Small intestine (tissue), 7 donors: ENCODE results near the gene ATP9A. TPM values are rescaled to one million over a fixed set of nuclear protein-coding genes. Genes with fewer than 3 reads are reported as not detected.
"Not testable (repeated sequence)": the region's sequence is repeated elsewhere in the genome, so short reads cannot be mapped to it uniquely, and the experiment has no call there.

ENCODE experiments used
- DNase-seq, 2 donors: peaks; one replicate each; pipeline versions ENCODE4 v3.0.0 to v3.0.0-alpha.2; 2013
- FAIRE-seq: peaks from 2 replicates; lab custom pipeline; 2012; peaks lifted over from hg19 to GRCh38; lab: Jason Lieb, UNC
- H3K27ac ChIP-seq, 3 donors: one replicate each; pipeline ENCODE4 v1.5.1; 2013; ENCODE audit warnings: low read length in 2 of 3, mild to moderate bottlenecking in 2 of 3, control low read depth in 1 of 3, inconsistent platforms in 1 of 3, low read depth in 1 of 3, moderate library complexity in 1 of 3
- H3K27me3 ChIP-seq, 3 donors: one replicate each; pipeline ENCODE4 v1.6.1; 2013; ENCODE audit warnings: low read length in 3 of 3, inconsistent platforms in 1 of 3; ENCODE audit not compliant: control insufficient read depth in 3 of 3, insufficient read depth in 3 of 3
- H3K36me3 ChIP-seq, 3 donors: one replicate each; pipeline ENCODE4 v1.6.1; 2013; ENCODE audit warnings: low read length in 3 of 3, inconsistent platforms in 1 of 3, low read depth in 1 of 3, mild to moderate bottlenecking in 1 of 3, moderate library complexity in 1 of 3; ENCODE audit not compliant: control insufficient read depth in 3 of 3, insufficient read depth in 2 of 3
- H3K4me1 ChIP-seq, 3 donors: one replicate each; pipeline ENCODE4 v1.6.1; 2013; ENCODE audit warnings: low read length in 2 of 3, inconsistent platforms in 1 of 3, low read depth in 1 of 3, mild to moderate bottlenecking in 1 of 3, moderate library complexity in 1 of 3; ENCODE audit not compliant: control insufficient read depth in 3 of 3, insufficient read depth in 2 of 3
- H3K4me3 ChIP-seq, 3 donors: one replicate each; pipeline ENCODE4 v1.5.1; 2013; ENCODE audit warnings: low read length in 3 of 3, control low read depth in 1 of 3, inconsistent platforms in 1 of 3, low read depth in 1 of 3, mild to moderate bottlenecking in 1 of 3, moderate library complexity in 1 of 3
- H3K9me3 ChIP-seq, 2 donors: one replicate each; pipeline ENCODE4 v1.6.1; 2013; ENCODE audit warnings: low read depth in 1 of 2, low read length in 1 of 2; ENCODE audit not compliant: control insufficient read depth in 2 of 2, insufficient read depth in 1 of 2
- WGBS, 3 donors: extraction: QIAGEN DNeasy Blood & Tissue Kit; methylation state at CpG; one replicate each; pipeline ENCODE4 v1.1.7; 2013; 5-methylcytosine and 5-hydroxymethylcytosine counted together
- polyA plus RNA-seq, 4 donors: library from polyadenylated mRNA; stranded (reverse) in 3 of 4; unstranded in 1 of 4; fragments of 200-250 nt in 3 of 4; fragments of 120-200 nt in 1 of 4; gene quantifications; one replicate each; pipeline versions ENCODE4 v1.2.1 to v1.2.3, GENCODE V29; 2013
- donor health status: healthy with polysubstance abuse.
- donor health status: control.
- donor health status: control.
- donor health status: Bipolar disorder and iron deficiency.
- donor health status: healthy.

The ATP9A gene
- polyA plus RNA-seq, 4 donors: 4.1 to 49.0 (median 10.4) TPM

DNA sequence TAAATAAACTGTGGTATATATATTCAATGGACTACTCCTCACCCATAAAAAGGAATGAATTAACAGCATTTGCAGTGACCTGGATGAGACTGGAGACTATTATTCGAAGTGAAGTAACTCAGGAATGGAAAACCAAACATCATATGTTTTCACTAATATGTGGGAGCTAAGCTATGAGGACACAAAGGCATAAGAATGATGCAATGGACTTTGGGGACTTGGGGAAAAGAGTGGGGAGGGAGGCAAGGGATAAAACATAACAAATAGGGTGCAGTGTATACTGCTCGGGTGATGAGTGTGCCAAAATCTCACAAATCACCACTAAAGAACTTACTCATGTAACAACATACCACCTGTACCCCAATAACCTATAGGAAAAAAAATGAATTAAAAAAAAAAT is 45.2 kb downstream of the ATP9A start:
- H3K4me3 ChIP-seq, DNase-seq, H3K27me3 ChIP-seq, H3K9me3 ChIP-seq, H3K27ac ChIP-seq, FAIRE-seq, H3K4me1 ChIP-seq: not testable (repeated sequence)
- WGBS, 3 donors: 81 to 95% (median 88%) methylated on average over 2 of the region's 2 CpGs
- H3K36me3 ChIP-seq: peaks cover 0 to 37% (median 2%) of the 10 kb centered on the region in 3 donors

GRCh38 chr20:51722246-51722645 is 45.9 kb downstream of the ATP9A start:
- WGBS, 3 donors: 88 to 96% (median 95%) methylated on average over 4 of the region's 4 CpGs
- H3K27me3 ChIP-seq, H3K4me3 ChIP-seq, DNase-seq, H3K9me3 ChIP-seq, FAIRE-seq, H3K27ac ChIP-seq, H3K4me1 ChIP-seq: not testable (repeated sequence)
- H3K36me3 ChIP-seq: peaks cover 0 to 30% (median 2%) of the 10 kb centered on the region in 3 donors

DNA sequence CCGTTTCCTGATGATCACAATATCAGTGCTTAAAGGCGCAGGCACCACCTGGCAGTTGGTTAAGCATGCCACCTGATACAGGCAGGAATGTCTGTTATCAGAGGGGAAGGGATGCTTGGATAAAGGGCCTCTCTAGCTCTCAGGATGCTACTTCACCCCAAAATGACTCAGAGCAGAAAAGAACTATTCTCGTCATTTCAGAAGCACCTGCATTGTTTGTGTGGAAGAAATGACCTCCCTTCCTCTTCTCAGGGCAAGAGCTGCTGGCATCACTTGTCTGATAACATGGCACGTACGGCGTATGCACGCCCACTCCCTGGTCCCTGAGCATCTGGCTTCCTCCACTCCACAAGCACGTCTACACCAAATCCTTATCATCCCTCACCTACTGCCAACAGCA is 47.3 kb downstream of the ATP9A start:
- FAIRE-seq (no peak), DNase-seq (no peak)
- Histone ChIP-seq H3K4me3 (no peak overlapping the region), H3K27ac (no peak overlapping the region), H3K4me1 (no peaks in the 10 kb centered on the region), H3K27me3 (no peaks in the 10 kb centered on the region), H3K36me3 (peaks cover 0 to 26% (median 2%) of the 10 kb centered on the region in 3 donors), H3K9me3 (no peaks in the 10 kb centered on the region)
- 56 to 74% (median 66%) methylated on average over 8 of the region's 8 CpGs for WGBS, 3 donors

DNA sequence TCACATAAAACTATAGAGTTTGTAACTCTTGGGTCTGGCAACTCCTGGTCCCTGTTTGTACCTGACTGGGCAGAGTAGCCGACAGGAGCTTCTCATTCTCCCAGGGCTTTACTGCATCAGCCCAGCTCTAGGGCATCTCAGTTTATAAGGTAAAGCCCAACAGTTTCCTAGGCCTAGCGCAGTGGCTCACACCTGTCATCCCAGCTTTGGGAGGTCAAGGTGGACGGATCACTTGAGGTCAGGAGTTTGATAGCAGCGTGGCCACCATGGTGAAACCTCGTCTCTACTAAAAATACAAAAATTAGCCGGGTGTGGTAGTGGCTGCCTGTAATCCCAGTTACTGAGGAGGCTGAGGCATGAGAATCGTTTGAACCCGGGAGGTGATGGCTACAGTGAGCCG is 47.8 kb downstream of the ATP9A start:
- H3K27ac ChIP-seq: no peak overlapping the region
- H3K27me3 ChIP-seq: no peaks in the 10 kb centered on the region
- H3K4me1 ChIP-seq: no peaks in the 10 kb centered on the region
- no peak overlapping the region for H3K4me3 ChIP-seq
- no peak for DNase-seq
- H3K9me3 ChIP-seq: no peaks in the 10 kb centered on the region
- WGBS, 3 donors: 84 to 94% (median 91%) methylated on average over 9 of the region's 9 CpGs
- H3K36me3 ChIP-seq: peaks cover 0 to 26% (median 2%) of the 10 kb centered on the region in 3 donors
- no peak for FAIRE-seq

GRCh38 chr20:51715856-51716185 is 52.4 kb downstream of the ATP9A start:
- Histone ChIP-seq H3K4me3 (no peak overlapping the region), H3K27me3 (no peaks in the 10 kb centered on the region), H3K36me3 (peaks cover 0 to 23% (median 0%) of the 10 kb centered on the region in 3 donors), H3K9me3 (no peaks in the 10 kb centered on the region), H3K27ac (no peak overlapping the region), H3K4me1 (no peaks in the 10 kb centered on the region)
- DNase-seq (no peak), FAIRE-seq (no peak)
- WGBS, 3 donors: 70 to 89% (median 72%) methylated on average over 1 of the region's 1 CpG

DNA sequence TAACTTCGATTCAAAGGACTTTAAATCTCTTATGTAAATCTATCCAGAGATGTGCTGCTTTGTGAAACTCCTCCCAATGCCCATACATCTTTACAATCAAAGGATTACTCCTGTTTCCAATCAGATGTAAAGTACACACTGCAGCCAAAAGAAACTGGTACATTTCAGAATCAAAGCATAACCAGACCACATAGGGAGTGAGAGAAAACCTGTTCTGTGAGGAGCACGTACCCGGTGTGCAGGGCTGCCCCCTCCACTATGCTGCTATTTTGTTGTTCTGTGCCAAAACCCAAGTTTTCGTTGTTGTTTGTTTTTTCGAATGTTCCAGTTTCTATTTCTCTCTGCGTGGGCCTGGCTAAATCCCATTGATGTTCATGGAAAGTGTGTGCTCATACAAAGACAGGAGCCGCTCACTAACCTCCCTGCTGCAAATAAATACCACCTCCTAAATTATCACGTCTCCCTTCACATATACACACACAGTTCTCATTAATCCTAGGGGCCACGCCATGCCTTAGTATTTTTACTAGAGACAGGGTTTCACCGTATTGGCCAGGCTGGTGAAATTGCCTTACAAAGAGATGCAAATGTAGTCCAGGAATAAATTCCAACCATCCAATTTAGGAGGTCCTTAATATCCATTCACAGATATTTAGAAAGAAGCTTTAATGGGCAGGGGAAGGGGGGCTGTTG is 52.9 kb downstream of the ATP9A start:
- Histone ChIP-seq H3K4me1 (no peaks in the 10 kb centered on the region), H3K27ac (no peak overlapping the region), H3K9me3 (no peaks in the 10 kb centered on the region), H3K4me3 (no peak overlapping the region), H3K27me3 (no peaks in the 10 kb centered on the region), H3K36me3 (peaks cover 0 to 22% (median 0%) of the 10 kb centered on the region in 3 donors)
- DNase-seq (no peak), FAIRE-seq (no peak)
- WGBS, 3 donors: 56 to 69% (median 67%) methylated on average over 10 of the region's 10 CpGs

GRCh38 chr20:51713213-51713598 is 55.0 kb downstream of the ATP9A start:
- Histone ChIP-seq H3K4me3 (no peak overlapping the region), H3K36me3 (peaks cover 0 to 29% (median 0%) of the 10 kb centered on the region in 3 donors), H3K9me3 (no peaks in the 10 kb centered on the region), H3K4me1 (no peaks in the 10 kb centered on the region), H3K27me3 (no peaks in the 10 kb centered on the region), H3K27ac (no peak overlapping the region)
- DNase-seq: no peak
- 88 to 93% (median 90%) methylated on average over 4 of the region's 4 CpGs for WGBS, 3 donors
- no peak for FAIRE-seq

DNA sequence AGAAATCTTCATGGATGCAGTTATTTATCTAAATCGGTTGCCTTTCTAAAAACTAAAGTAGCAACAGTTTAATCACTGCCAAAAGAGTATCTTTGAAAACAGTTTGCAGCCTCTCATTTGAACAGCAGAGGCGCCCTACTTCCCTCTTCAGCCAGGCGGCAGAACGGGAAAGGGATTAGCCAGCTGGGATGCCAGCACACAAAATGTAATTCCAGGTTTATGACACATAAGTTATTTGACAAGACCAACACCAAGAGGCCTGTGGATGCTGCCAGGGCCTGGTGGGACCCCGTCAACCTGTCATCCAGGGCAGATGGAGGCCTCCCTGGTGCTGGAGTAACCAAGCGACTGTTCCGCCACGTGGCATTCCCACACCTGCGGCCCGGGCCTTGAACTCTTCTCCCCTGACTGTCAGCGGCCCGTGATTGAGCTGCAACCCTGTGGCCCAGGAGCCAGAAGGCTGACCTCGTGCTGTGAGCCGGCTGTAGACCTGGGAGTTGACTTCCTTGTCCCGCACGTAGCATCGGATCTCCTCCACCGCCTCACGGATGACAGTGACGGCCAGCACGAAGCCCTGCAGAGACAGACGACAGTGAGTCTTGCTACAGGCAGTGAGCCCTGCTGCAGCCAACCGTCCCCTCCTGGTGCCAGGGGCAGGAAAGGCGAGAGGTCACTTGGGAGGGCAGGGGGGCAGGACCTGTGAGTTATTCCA is 55.5 kb downstream of the ATP9A start:
- Histone ChIP-seq H3K4me3 (no peak overlapping the region), H3K9me3 (no peaks in the 10 kb centered on the region), H3K27me3 (no peaks in the 10 kb centered on the region), H3K27ac (no peak overlapping the region), H3K36me3 (peaks cover 0 to 34% (median 0%) of the 10 kb centered on the region in 3 donors), H3K4me1 (no peaks in the 10 kb centered on the region)
- 81 to 84% (median 84%) methylated on average over 23 to 24 of the region's 24 CpGs for WGBS, 3 donors
- FAIRE-seq: no peak
- peak in 1 of 2 donors; percentile 24 for DNase-seq
